Umbilical cord (tissue), 2 donors: ENCODE results near the gene MMEL1. TPM values are rescaled to one million over a fixed set of nuclear protein-coding genes. Genes with fewer than 3 reads are reported as not detected.
A peak's percentile ranks its signal among the peaks of the same experiment; 100 is the strongest.

Source experiments
- DNase-seq: peaks from one replicate; pipeline ENCODE4 v3.0.0-alpha.2; 2015; ENCODE audit warnings: low spot score
- total RNA-seq: library from RNA; depleted of rRNA; stranded (reverse); fragments of >200 nt; gene quantifications from one replicate; pipeline ENCODE4 v1.2.3, GENCODE V29; 2014; ENCODE audit warnings: low replicate concordance; ENCODE audit not compliant: insufficient read depth

MMEL1 gene
- total RNA-seq, 1 donor from 2014 or later = not detected

DNA sequence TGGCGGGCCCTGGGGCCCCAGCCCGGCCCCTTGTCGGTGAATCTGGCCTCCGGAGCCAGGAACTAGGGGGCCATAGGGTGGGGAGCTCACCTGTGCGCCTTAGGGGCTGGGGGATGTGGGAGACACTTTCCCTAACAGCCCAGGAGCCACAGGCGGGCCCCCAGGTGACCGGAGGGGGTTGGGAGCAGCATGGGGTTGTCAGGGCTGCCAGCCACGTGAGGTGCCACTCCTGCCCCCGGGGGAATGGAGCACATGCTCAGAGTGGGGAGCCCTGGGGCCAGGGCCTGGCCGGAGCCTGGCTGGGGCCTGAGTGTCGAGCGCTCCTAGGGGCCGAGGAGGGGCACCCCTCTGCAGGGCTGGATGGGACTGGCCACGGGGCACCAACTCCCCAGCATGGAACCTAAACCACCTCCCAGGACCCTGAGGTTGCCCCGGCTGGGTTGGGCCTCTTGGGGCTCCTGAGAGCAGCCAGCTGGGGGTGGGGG lies 26.4 kb downstream of the MMEL1 start:
- no peak for DNase-seq

DNA sequence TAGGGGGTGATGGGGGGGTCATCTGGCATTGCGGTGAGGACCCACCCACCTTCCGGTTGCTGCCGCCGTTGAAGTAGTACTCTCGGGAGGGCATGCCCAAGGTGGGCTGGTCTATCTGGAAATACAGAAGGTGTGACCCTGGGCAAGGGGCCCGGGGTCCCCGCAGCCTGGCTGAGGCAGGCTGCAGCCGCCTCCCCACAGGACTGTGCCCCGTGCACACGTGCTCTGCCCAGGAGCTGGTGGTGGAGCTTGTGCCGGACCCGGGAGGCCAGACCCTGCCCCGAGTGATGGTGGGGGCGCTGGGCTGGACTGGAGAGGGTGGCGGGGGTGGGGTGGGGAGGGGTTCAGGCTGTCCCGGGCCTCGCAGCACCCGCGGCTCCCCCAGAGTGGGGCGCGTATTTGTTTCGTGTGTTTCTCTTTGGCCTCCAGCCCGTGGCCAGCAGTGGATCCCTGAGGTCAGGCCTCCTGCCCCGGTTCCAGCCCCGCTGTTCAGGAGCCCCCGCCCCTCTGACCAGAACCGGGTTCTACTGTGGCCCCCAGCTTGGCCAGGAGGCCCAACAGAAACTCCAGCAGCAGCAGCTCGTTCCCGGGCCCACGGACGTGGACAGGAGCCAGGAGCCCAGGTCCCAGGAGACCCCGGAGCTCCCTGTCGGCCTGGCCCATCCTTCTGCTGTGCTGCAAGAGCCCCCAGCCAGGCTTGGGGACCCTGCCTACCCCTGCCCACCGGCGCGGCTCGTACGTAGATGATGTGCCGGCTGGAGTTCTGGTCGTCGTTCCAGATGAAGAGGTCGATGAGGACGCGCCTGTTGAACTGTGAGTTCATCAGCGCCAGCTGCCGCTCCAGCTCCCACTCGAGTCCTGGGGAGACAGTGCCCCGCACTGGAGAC lies 27.1 kb downstream of the MMEL1 start:
- DNase-seq = no peak

DNA sequence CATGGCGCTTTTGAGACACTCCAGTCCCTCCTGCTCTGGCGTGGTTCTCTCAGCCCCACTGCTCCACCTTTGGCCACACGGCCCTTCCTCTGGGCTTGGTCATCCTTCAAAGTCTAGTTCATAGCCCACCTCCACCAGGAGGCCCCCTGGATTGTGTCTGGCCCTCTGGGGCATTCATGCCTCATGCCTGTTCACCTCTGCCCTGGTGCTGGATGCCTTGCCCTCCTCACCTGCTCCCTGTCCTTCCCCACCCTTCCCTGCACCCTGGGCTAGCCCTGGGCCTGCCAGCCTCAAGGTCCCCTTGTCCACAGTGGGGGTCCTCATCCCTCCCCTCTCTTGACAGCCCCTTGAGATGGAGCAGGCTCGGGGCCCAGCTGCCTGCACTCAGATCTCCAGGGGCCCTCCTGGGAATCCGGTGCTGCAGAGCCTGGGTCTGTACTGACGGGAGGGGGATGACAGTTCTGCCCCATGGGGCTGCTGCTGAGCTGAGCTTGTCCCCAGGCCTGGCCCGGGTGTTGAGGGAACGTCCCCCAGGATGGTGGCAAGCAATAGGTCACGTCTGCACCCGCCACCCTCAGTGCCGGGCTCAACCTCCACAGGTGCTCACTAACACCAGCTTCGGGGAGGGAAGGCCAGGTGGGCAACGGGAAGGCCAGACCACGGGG lies 27.8 kb downstream of the MMEL1 start:
- DNase-seq = no peak

DNA sequence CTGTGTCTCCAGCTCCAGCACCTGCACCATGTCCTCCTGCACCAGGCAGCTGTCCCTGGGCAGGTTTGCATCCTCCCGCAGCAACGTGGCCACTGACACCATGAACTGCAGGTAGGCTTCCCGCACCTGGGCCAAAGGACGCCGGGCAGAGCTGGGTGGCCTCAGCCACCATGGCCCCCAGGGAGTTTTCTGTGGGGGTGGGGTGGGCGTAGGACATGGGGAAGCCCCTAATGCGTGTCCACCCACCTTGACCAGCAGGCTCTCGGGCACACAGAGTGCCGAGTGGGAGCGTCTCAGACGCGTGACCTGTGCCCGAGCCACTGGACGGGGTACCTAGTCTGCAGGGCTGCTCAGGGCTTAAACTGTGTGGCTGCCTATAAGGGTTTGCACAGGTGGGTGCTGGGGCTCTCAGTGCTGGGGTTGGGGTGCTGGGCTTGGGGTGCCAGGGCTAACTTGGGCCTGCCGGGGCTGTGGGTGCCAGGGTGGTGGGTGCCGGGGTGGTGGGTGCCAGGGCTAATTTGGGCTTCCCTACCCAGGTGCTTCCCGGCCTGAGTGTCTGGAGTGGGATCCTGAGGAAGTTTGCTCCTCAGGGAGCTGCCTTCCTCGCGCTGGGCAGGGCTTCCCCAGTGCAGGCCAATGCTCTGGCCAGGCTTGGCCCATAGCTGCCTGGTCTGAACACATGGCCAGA lies 28.5 kb downstream of the MMEL1 start:
- no peak for DNase-seq

DNA sequence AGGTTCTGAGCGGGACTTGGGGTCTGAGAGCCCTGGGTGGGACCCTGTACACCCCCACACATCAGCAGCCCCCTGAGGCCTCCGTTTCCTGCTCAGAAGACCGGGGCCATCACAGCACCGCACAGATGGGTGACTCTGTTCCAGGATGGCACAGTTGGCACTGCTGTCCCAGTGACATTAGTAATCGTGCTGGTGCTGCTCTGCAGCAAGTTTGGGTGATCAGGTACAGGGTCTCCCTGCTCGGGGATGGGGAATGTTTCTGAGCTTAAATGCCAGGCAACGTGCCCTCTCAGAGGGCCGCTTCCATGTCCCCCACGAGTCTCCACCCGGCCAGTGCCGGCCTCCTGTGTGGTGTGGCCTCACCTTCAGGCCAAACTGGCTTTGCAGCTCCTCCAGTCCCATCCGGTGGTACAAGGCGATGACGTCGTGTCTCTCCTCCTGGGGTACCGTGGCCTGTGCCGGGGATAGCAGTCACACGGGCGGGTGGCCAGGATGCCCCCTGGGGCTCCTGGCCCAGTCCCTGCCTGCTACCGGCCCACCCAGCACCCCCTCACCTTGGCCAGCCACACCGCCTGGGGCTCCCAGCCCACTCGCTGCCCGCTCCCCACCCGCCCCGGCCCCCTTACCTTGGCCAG lies 29.2 kb downstream of the MMEL1 start:
- no peak for DNase-seq

DNA sequence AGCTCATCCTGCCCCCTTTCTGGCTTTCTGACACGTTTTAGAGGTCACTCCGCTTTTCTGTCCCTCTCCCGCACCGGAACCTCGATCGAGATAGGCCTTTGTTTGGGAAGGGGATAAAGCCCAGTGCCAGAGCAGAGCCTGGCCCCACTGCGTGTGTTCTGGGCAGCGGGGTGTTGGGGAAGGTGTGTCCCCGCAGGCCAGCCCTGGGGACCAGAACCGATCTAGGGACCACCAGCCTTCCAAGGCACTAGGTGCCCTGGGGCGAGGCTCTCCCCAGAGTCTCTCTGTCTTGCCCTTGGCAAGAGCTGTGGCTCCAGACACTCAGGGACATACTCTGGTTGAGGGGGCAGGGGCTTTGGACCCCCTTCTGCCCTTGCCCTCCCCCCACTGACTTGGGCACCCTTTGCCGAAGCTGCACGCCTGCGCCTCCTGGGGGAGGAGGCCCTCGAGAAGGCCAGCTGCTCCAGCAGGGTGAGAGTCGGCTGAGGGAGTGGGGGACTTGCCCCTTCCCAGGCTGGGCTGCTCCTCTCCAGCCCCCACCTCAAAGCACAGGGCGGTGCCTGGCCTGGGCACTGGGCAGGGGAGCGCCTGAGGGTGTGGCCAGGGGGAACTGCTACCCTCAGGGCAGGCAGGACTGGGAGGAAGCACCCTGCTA lies 29.8 kb downstream of the MMEL1 start:
- DNase-seq = no peak

DNA sequence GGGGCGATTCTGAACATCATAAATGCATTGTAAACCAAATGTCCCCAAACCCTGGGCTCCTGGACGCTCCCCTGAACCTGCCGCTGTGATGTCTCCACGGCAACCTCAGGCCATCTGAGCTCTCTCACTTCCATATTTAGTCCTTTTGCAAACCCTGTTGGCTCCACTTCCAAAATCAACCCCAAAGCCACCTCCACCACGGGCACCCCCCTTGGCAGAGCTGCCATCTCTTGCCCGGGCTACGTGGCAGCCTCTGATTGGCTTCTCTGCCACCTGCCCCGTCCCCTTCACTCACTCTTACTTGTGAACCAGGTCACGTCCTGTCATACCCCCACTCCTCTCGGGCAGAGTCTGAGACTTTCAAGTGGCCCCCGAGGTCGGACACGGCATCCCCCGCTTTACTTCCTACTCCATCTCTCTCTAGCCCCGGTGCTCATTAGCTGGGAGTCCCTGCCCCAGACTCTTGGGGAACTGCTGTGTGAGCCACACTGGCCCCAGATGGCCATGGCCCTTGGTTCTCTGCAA lies 30.4 kb downstream of the MMEL1 start:
- no peak for DNase-seq

DNA sequence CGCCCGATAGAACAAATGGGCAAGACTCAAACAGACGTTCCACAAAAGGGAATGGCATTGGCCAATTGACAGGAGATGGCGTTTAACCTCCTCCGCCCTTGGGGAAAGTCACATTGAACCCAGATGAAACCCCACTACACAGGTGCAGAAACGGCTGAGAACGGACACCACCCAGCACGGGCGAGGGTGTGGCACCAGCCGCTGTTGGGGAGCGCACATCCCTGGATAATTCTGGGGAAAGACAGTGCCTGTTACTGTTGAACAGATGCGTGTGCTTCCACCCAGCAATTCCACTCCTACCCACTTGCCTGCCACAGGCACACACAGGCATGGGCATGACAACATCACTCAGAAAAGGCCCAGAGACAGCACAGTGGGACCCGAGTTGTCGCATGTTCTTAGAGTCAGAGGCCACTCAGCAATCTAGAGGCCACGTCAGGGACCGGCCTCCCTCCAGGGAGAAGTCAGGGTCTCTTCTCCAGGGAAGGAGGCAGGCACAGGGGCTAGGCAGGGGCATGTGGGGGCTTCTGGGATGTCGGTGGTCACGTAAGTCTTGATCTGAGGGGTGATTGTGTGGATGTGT lies 31.0 kb downstream of the MMEL1 start:
- no peak for DNase-seq

DNA sequence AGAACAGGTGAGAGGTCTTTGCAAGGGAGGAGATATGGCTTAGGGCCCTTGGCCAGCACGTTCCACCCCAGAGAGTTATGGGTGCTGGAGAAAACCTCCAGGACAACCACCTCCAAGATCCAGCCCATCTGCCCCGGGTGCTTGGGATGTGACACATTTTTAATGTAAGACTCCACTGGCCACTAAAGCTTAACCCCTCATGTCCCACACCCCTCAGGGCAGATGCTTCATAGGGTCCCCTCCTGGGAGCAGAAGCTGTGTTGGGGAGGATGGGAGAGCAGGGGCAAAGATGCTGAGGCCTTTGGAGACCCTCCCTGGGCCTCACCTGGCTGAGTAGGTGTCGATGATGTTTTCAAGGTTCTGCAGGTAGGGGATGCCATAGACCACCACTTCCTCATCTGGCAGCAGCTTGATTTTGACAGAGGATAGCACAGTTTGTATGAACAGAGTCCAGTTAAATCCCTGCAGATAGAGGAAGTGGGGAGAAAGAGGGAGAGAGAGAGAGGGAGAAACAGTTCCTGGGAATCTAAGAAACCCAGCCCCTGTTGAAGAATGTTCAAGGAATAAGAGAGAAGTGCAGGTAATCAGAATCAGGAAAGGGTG lies 34.4 kb downstream of the MMEL1 start:
- no peak for DNase-seq

DNA sequence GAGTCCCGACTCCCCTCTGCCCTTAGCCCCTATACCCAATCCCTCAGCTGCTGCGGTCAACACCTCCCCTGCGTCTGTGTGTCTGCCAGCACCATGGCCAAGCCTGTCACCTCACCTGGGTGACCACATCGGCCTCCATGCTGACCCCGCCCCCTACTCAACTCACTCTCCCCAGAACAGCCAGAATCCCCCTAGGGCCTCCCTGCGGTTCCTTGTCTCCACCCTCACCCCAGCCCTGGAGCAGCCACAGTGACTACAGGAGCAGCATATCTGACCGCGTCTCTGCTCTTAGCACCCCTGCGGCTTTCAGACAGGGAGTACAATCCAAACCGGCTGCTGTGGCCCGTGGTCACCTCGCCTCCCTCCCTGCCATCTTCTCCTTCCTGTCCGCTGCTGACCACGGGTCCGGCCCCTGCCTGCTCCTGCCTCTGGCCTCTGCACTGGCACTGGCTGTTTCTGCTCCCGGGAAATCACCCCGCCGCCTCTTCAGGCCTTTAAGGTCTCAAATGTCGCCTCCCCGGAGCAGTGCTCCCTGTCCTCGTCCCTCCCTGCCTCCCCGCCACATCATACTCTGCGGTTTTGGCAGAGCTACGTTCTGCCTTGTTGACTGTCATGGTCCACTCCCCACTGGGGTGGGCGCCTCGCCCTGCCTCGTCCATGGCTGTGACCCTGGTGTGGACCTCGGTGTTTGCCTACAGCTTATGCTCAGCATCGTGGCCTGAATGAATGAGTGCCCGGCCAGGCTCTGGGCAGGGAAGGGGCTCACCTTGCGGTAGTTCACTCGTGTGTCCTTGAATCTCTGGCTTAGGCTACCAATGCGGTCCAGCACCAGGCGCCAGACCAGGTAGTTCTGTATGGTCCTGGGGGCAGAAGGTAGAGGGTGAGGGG lies 35.1 kb downstream of the MMEL1 start:
- no peak for DNase-seq

DNA sequence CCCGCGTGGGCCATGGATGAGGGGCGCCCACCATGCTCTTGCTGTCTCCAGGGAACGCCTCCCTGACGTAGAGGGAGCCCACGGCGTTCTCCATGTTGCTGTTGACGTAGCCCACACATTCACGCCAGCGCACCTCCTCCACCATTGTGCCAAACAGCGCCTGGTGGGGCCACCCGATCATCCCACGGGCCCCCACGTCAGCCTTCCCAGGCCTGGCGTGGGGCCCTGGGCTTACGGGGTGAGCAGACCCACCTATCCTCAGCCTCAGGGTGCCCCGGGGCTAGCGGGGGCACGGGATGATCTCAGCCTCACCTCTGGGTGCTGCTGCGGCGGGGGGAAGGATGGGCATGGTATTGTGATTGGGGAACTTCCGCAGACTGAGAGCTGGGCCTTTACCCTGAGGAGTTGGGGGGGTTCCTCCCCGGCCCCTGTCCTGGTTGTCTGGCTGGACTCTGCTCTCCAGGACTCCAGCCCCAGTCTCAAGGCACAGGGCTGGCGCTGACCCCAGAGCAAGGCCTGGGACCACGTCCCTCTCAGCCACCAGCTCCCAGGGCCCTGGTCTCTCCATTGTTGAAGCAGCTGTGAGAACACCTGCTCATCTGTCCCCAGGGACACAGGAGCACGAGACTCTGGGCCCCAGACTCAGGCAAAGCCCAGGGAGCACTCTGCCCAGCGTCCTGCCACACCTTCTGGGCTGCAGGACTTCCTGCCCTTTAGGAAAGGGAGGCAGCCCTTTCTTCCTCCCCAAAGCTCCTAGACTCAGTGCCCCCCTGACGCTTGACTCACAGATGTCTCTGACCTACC lies 36.1 kb downstream of the MMEL1 start:
- no peak for DNase-seq

DNA sequence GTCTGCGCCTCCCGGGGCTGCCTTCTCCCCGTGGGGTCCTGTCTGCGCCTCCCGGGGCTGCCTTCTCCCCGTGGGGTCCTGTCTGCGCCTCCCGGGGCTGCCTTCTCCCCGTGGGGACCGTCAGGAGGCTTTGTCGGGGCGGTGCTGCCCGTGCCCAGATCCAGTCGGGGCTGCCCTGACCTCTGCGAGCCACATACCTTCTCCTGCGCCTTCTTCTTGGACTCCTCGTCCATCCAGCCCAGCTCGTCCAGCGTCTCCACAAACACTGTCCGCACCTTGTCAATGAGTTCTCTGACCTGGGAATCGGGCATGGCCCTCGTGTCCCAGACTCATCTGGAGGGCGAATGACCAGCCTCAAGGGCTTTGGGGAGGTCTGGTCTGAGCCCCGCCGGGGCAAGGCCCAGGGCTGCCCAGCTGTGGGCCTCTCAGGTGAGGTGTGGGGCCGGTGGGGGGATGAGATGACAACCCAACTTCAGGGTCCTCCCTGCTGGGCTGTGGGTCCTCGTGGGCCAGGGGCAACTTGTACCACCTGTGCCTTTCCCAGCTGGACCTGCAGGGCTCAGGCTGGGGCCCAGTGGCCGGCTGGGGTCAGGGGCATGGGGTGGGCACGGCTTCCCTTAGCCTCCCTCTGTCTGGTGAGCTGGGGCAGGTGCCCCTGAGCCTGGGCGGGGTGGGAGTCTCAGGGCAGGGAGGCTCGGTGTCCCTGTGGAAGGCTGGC lies 36.8 kb downstream of the MMEL1 start:
- DNase-seq = no peak

DNA sequence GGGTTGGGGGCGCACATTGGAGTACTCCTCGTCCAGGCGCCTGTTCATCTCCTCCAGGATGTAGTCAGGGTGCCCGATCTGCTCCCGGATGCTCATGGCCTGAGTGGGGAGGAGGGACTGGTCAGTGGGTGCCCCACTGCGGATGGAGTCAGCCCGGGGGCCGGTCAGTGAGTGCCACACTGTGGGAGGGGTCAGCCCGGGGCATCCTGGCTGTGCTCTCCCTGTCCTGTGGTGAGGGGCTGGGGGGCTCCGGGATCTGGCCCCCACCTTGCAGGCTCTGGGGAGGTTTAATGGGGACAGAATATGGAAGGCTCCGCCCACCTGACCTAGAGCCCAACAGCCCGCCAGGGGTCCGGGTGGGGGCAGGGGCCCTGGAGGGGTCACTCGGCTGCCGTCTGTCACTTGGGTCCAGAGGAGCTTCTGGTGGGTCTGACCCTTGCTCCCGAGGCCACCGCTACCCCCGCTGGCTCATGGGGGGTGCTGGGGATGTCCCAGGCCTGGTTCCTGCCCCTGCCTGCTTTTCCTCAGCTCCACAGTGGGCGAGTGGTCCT lies 37.5 kb downstream of the MMEL1 start:
- no peak for DNase-seq

DNA sequence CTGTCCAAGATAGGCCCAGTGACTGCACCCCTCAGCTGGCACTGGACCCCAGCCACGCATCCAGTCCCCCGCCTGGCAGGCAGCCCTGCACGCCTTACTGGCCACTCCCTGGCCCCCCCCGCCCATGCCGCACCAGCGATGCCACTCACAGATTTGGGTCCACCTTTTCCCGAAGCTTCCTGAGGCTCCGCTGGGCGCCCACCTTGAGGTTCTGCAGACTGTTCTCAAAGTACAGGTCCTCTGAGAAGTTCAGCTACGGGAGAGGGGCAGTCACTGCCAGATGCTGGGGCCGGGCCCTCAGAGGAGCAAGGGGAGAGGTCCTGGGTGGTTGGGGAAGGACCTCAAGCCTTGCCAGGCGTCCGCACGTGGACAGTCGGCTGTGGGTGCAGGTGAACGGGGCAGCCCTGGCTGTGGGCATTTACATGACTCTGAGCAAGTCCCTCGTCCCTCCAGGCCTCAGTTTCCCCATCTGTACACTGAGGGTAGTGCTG lies 38.1 kb downstream of the MMEL1 start:
- no peak for DNase-seq

DNA sequence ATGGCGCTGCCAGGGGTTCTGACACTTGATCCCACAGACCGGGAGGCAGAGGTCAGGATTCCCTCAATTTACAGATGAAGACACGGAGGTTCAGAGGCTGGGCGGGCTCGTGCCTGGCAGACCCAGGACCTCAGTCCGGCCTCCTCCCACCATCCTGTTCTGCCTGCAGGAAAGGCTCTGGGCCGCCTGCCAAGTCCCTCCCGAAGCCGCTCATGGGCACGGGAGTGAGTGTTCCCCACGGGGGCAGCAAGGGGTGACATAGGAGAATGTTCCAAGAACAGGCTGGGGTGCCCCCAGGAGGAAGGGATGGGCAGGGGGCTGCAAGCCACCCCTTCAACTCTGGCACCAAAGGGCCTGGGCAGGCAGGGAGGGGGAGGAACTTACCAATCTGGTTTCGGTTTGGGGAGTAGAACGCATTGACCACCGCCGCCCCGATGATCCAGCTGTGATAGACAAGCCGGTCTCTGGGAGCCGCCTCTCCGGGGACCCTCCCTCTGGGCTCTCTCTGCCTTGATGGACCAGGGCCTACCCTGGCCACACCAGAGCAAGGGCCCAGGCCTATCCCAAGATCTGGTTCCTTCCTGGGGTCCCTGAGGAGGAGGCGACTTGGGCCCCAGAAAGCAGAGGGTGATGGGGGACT lies 38.7 kb downstream of the MMEL1 start:
- DNase-seq = peak; percentile 63

DNA sequence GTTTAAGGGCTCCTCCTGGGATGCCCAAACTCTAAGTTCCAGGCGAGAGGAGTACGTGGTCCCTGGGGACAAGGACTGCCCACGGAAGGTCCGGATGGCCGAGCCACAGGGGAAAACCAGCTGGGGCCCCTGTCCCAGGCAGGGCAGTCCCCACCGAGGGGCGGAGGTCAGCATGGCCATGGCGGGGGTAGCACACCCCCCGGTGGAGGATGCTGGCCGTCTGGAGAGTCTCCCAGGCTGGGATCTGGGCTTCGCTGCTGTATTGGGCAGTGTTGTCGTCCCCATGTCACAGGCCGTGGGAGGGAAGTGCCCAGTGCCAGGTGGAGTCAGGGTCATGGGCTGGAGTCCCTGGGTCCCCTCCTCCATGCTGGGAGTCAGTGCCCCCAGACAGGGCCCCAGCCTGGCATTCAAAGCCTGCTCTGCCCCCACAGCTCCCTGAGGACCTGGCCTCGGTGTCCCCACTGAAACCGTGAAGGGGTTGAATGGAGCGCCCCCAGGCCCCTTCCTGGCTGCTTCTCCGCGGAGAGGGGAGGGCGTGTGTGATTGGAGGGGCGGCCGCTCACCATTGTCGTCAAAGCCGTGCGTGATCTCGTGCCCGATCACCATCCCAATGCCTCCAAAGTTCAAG lies 39.5 kb downstream of the MMEL1 start:
- no peak for DNase-seq
